HCT116 (cell line): ENCODE measurements around the gene APOBEC3F. TPM values are rescaled to one million over a fixed set of nuclear protein-coding genes. Genes with fewer than 3 reads are reported as not detected.
A peak's percentile ranks its signal among the peaks of the same experiment; 100 is the strongest.
"Not testable (repeated sequence)": the region's sequence is repeated elsewhere in the genome, so short reads cannot be mapped to it uniquely, and the experiment has no call there.

Source experiments
- ATAC-seq: fragments of 200-7000 bp; cut with Tn5 transposase; 2 replicates; pipeline ENCODE4 v1.9.1; 2020; ENCODE audit warnings: mild to moderate bottlenecking, moderate library complexity
- BruUV-seq: library from RNA; stranded (reverse); fragments of 400-500 nt; replicated peaks from 2 replicates; lab custom pipeline; 2021; lab: Mats Ljungman, UMichigan
- CTCF ChIA-PET: fragments of 300-600 bp; sonication (Branson Sonifier 250); formaldehyde crosslinking; loops from one replicate; lab custom pipeline; 2021; ENCODE audit warnings: antibody characterized with exemption; lab: Charles Lee
- POLR2A ChIA-PET: fragments of 300-600, 350-600 bp; sonication (Branson Sonifier 250); formaldehyde crosslinking; loops from one replicate; lab custom pipeline; 2021; ENCODE audit warnings: antibody characterized with exemption; lab: Charles Lee
- RAD21 ChIA-PET, 2 experiments: fragments of 300-600 bp; sonication (Branson Sonifier 250); formaldehyde crosslinking; loops; one replicate each; lab custom pipeline; 2023; ENCODE audit warnings: low total read pairs in 2 of 2; ENCODE audit not compliant: uncharacterized antibody in 2 of 2, unreplicated experiment in 2 of 2, low non-redundant PET in 1 of 2; lab: Charles Lee
- DNase-seq: peaks from one replicate; pipeline ENCODE4 v3.0.0-alpha.2; 2010; ENCODE audit warnings: low read depth, low spot score
- H2AFZ ChIP-seq: fragments of 200-600 bp; shearing (Covaris generic), sonication (generic); 2 replicates; pipeline ENCODE4 v1.6.1; 2017; ENCODE audit warnings: low read depth, mixed run types, mixed read lengths, antibody characterized with exemption, low read length; ENCODE audit not compliant: poor library complexity, severe bottlenecking
- H3K27ac ChIP-seq: 2 replicates; pipeline ENCODE4 v1.5.1; 2012; ENCODE audit warnings: low read depth, low read length
- H3K27me3 ChIP-seq: fragments of 200-600 bp; sonication (generic); 2 replicates; pipeline ENCODE4 v1.6.1; 2016; ENCODE audit warnings: mixed run types, low read length, mixed read lengths; ENCODE audit not compliant: insufficient read depth
- H3K36me3 ChIP-seq, 2 experiments: fragments of 200-500 bp in 1 of 2; fragments of 200-600 bp in 1 of 2; sonication (Bioruptor generic) in 1 of 2; sonication (generic) in 1 of 2; 2 replicates each; pipeline versions ENCODE4 v1.5.1 to v1.6.1; 2014 to 2016; ENCODE audit warnings: low read length in 2 of 2, inconsistent platforms in 1 of 2, mixed read lengths in 1 of 2, mixed run types in 1 of 2; ENCODE audit not compliant: insufficient read depth in 2 of 2, control insufficient read depth in 1 of 2
- H3K4me1 ChIP-seq, 2 experiments: fragments of 200-600 bp in 1 of 2; sonication (generic) in 1 of 2; 2 replicates each; pipeline versions ENCODE4 v1.5.1 to v1.6.1; 2012 to 2017; ENCODE audit warnings: low read length in 2 of 2, inconsistent platforms in 1 of 2, mild to moderate bottlenecking in 1 of 2, mixed read lengths in 1 of 2, mixed run types in 1 of 2, moderate library complexity in 1 of 2; ENCODE audit not compliant: insufficient read depth in 2 of 2, control insufficient read depth in 1 of 2
- H3K4me2 ChIP-seq: fragments of 200-600 bp; sonication (generic); 2 replicates; pipeline ENCODE4 v1.6.1; 2017; ENCODE audit warnings: mixed run types, low read length, mixed read lengths
- H3K4me3 ChIP-seq, 2 experiments: fragments of 200-600 bp in 1 of 2; sonication (generic) in 1 of 2; replicated peaks in 1 of 2; 2 replicates each; pipeline ENCODE4 v1.5.1; 2011 to 2016; ENCODE audit warnings: low read length in 2 of 2, control low read depth in 1 of 2, low read depth in 1 of 2, mild to moderate bottlenecking in 1 of 2, mixed read lengths in 1 of 2, mixed run types in 1 of 2
- H3K79me2 ChIP-seq: fragments of 200-600 bp; sonication (generic); 2 replicates; pipeline ENCODE4 v1.6.1; 2017; ENCODE audit warnings: mild to moderate bottlenecking, mixed run types, low read length, moderate library complexity, mixed read lengths; ENCODE audit not compliant: insufficient read depth
- H3K9ac ChIP-seq: fragments of 200-600 bp; sonication (generic); 2 replicates; pipeline ENCODE4 v1.6.1; 2016; ENCODE audit warnings: low read length, mixed read lengths
- H3K9me2 ChIP-seq: fragments of 200-600 bp; sonication (generic), shearing (Covaris generic); 2 replicates; pipeline ENCODE4 v1.6.1; 2017; ENCODE audit warnings: mixed run types, mild to moderate bottlenecking, moderate library complexity; ENCODE audit not compliant: insufficient read depth
- H3K9me3 ChIP-seq, 2 experiments: fragments of 200-500 bp in 1 of 2; fragments of 200-600 bp in 1 of 2; sonication (Bioruptor generic) in 1 of 2; sonication (generic) in 1 of 2; 2 replicates each; pipeline ENCODE4 v1.6.1; 2014 to 2017; ENCODE audit warnings: low read length in 2 of 2, mixed read lengths in 2 of 2, inconsistent platforms in 1 of 2, low read depth in 1 of 2, mild to moderate bottlenecking in 1 of 2, mixed run types in 1 of 2, moderate library complexity in 1 of 2; ENCODE audit not compliant: control insufficient read depth in 1 of 2, insufficient read depth in 1 of 2
- H4K20me1 ChIP-seq: fragments of 200-600 bp; sonication (generic), shearing (Covaris generic); 2 replicates; pipeline ENCODE4 v1.6.1; 2017; ENCODE audit warnings: mixed run types, mild to moderate bottlenecking, moderate library complexity; ENCODE audit not compliant: insufficient read depth
- CEBPB ChIP-seq: IDR thresholded peaks from 2 replicates; pipeline ENCODE4 v1.6.1; 2012; ENCODE audit warnings: low read depth
- SRF ChIP-seq: IDR thresholded peaks from 2 replicates; pipeline ENCODE4 v1.6.1; 2012; ENCODE audit warnings: low read depth
- TCF7L2 ChIP-seq: IDR thresholded peaks from 2 replicates; pipeline ENCODE4 v1.7.0; 2011; ENCODE audit warnings: borderline replicate concordance, inconsistent platforms; ENCODE audit not compliant: insufficient read depth, insufficient read length; ENCODE audit errors: extremely low read depth
- ZNF274 ChIP-seq: fragments of 200-500 bp; sonication (Bioruptor generic); IDR thresholded peaks from 2 replicates; pipeline ENCODE4 v1.6.1; 2014; ENCODE audit warnings: mild to moderate bottlenecking, low read depth, low read length, inconsistent platforms
- intact Hi-C: fragments of 100-400 bp; cut with micrococcal nuclease; formaldehyde crosslinking; loops from 2 replicates; pipeline ENCODE4 v1.10.0; 2022
- total RNA-seq: library from RNA; stranded (reverse); gene quantifications from one replicate; pipeline ENCODE4 v1.2.1, GENCODE V29; 2021; ENCODE audit not compliant: unreplicated experiment

The APOBEC3F gene
- total RNA-seq, 1 experiment from 2014 or later, result 11.1 TPM

DNA sequence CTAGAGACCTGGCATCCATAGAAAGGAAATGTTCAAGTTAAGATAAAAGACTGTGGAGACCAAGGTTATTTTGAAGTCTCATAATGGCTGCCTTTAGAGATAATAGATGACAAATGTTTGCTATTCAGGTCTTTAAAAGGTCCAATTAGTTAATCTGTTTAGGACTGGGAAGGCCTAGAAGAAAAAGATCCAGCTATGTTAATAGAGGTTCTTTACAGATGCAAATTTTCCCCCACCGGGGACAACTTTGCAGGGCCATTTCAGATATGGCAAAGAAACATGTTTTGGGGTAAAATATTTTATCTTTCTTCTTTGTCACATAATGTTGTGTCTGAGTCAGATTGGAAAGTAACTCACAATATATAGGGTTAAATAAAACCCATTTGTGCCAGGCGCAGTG lies 33.3 kb downstream of the APOBEC3F start:
- H3K4me1 ChIP-seq, result no peaks in the 10 kb centered on the region
- no peak overlapping the region for H2AFZ ChIP-seq
- DNase-seq (no peak), ATAC-seq (no peak)
- H3K4me2 ChIP-seq, result no peak overlapping the region
- no peaks in the 10 kb centered on the region for H3K9me2 ChIP-seq
- no peaks in the 10 kb centered on the region for H4K20me1 ChIP-seq
- H3K9ac ChIP-seq, result no peak overlapping the region
- H3K27ac ChIP-seq, result no peak overlapping the region
- no peaks in the 10 kb centered on the region for H3K9me3 ChIP-seq
- H3K4me3 ChIP-seq, result no peak overlapping the region
- H3K36me3 ChIP-seq, result no peaks in the 10 kb centered on the region
- no peaks in the 10 kb centered on the region for H3K79me2 ChIP-seq
- TF ChIP-seq CEBPB (no peak), ZNF274 (no peak), SRF (no peak), TCF7L2 (no peak)
- intact Hi-C loops, result no loop called here
- RAD21 ChIA-PET, result no interaction called here
- BruUV-seq, result no TSS peak
- no peaks in the 10 kb centered on the region for H3K27me3 ChIP-seq
- CTCF ChIA-PET, result no interaction called here
- POLR2A ChIA-PET, result no interaction called here

DNA sequence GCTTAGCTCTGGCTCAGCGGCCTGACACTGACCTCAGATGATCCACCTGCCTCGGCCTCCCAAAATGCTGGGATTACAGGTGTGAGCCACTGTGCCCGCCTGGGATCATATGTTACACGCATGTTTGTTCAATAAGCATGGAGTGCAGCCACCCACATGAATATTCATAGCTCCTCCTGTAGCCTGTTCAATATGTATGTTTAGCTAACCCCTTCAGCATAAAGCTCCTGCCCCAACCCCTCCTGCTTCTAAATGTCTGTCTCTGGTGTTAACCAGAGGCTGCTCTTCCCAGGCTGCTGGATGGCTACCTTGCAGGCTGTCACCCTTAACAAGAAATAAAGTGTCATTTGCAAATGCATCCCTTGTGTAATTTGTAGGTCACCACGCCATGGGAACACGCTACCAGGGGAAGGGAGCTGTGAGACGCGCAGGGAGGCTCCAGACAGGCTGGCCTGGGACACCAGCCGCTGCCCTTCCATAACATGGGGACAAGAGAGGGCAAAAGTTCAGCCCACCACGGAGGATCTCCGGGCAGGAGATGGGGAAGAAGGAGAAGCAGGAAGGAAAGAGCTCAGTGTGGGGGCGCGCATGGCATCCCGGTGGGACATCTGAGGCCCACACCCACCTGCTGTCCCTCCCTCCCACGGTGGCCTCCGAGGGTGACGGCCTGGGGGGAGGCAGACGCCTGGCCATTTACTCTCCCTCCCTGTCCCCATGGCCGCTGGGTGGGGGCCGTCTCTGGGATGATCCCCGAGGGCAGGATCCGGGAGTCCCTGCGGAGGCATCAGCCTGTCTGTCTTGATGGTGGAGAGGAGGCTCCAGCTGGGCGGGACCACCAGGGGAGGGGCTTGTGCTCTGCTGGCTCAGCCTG lies 35.7 kb downstream of the APOBEC3F start:
- intact Hi-C loops, POLR2A ChIA-PET, CTCF ChIA-PET: not testable (repeated sequence)

DNA sequence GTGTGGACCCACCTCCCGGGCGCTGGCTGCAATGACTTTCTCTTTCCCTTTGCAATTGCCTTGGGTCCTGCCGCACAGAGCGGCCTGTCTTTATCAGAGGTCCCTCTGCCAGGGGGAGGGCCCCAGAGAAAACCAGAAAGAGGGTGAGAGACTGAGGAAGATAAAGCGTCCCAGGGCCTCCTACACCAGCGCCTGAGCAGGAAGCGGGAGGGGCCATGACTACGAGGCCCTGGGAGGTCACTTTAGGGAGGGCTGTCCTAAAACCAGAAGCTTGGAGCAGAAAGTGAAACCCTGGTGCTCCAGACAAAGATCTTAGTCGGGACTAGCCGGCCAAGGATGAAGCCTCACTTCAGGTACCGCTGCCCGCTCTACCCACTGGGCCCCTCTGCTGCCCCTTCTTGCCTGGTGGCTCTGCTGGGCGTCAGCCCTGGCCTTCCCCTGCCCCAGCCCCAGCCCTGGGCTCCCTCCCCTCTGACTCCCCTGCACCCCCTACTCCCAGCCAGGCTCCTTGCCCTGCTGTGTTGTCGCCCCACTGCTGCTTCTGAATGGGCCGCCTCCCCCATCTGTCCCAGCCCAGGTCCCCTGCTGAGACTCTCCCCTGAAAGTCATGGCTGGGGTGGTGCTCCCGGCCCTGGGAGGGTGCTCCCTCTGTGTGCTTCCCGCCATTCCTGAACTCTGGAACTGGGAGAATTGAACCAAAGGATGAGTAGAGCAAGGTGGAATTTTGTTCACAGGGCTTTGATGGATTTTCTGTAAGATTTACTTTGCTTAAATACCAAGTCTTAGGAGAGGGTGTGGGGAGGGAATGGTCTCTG lies 36.6 kb downstream of the APOBEC3F start, which contains the start of gene APOBEC3G:
Gene APOBEC3G (plus strand): TSS at position 250 of the 815 bp plus-strand sequence. CDS start 87 bp downstream, at position 337.
- CTCF ChIA-PET, H3K4me3 ChIP-seq, H3K4me1 ChIP-seq, H4K20me1 ChIP-seq, H3K27me3 ChIP-seq, H3K9me3 ChIP-seq, H3K4me2 ChIP-seq, H3K36me3 ChIP-seq, BruUV-seq, H3K9ac ChIP-seq, H3K27ac ChIP-seq, DNase-seq, ATAC-seq, H3K79me2 ChIP-seq, intact Hi-C loops, POLR2A ChIA-PET, H2AFZ ChIP-seq, H3K9me2 ChIP-seq, RAD21 ChIA-PET: not testable (repeated sequence)

More for the DNA sequence above, 35.7 kb downstream of the APOBEC3F start:
- ATAC-seq, result peak; percentile 91
- RAD21 ChIA-PET, H3K79me2 ChIP-seq, H3K36me3 ChIP-seq, H4K20me1 ChIP-seq, DNase-seq, H3K27me3 ChIP-seq, BruUV-seq, H3K4me3 ChIP-seq, H2AFZ ChIP-seq, H3K9ac ChIP-seq, H3K9me2 ChIP-seq, H3K4me1 ChIP-seq, H3K27ac ChIP-seq, H3K9me3 ChIP-seq, H3K4me2 ChIP-seq: not testable (repeated sequence)
